WTC11 (cell line): Measurements from ENCODE around the gene VANGL1. TPM values are rescaled to one million over a fixed set of nuclear protein-coding genes. Genes with fewer than 3 reads are reported as not detected.

Experiments
- ATAC-seq: fragments of 200-7000 bp; cut with Tn5 transposase; 2 replicates; pipeline ENCODE4 v1.10.0; 2021; ENCODE audit warnings: mild to moderate bottlenecking, moderate library complexity
- CTCF ChIA-PET: fragments of 300-600 bp; sonication (Branson Sonifier 250); formaldehyde crosslinking; loops from one replicate; lab custom pipeline; 2021; ENCODE audit warnings: antibody characterized with exemption; lab: Charles Lee
- POLR2A ChIA-PET: fragments of 350-600 bp; sonication (Branson Sonifier 250); formaldehyde crosslinking; loops from one replicate; lab custom pipeline; 2021; ENCODE audit warnings: antibody characterized with exemption; lab: Charles Lee
- DNase-seq: peaks from one replicate; pipeline ENCODE4 v3.0.0; 2021; ENCODE audit warnings: low spot score
- H3K27ac Mint-ChIP-seq: 2 replicates; pipeline ENCODE4 v1.8.0; 2021; ENCODE audit warnings: mixed read lengths
- H3K27me3 Mint-ChIP-seq: 2 replicates; pipeline ENCODE4 v1.8.0; 2021; ENCODE audit warnings: low read depth, mild to moderate bottlenecking, moderate library complexity, mixed read lengths
- H3K36me3 Mint-ChIP-seq: 2 replicates; pipeline ENCODE4 v1.8.0; 2021; ENCODE audit warnings: mixed read lengths
- H3K4me1 Mint-ChIP-seq: 2 replicates; pipeline ENCODE4 v1.8.0; 2022; ENCODE audit warnings: mixed read lengths
- H3K4me3 Mint-ChIP-seq: 2 replicates; pipeline ENCODE4 v1.8.0; 2021; ENCODE audit warnings: mild to moderate bottlenecking, moderate library complexity, mixed read lengths
- H3K9me3 Mint-ChIP-seq: 2 replicates; pipeline ENCODE4 v1.8.0; 2021; ENCODE audit warnings: mixed read lengths
- ATF1 ChIP-seq: sonication (generic); formaldehyde crosslinking; IDR thresholded peaks from 2 replicates; pipeline ENCODE4 v1.8.1; 2023; ENCODE audit warnings: mild to moderate bottlenecking, moderate library complexity, missing genetic modification reagents
- CBFB ChIP-seq: sonication (generic); formaldehyde crosslinking; IDR thresholded peaks from 2 replicates; pipeline ENCODE4 v1.8.1; 2022; ENCODE audit warnings: mild to moderate bottlenecking, low read depth, missing genetic modification reagents
- ELF4 ChIP-seq: sonication (generic); formaldehyde crosslinking; IDR thresholded peaks from 2 replicates; pipeline ENCODE4 v1.8.1; 2022; ENCODE audit warnings: low read depth, mild to moderate bottlenecking, moderate library complexity, missing genetic modification reagents
- ETV6 ChIP-seq: sonication (generic); formaldehyde crosslinking; IDR thresholded peaks from 2 replicates; pipeline ENCODE4 v1.8.1; 2022; ENCODE audit warnings: mild to moderate bottlenecking, missing genetic modification reagents
- GRHL2 ChIP-seq: fragments of 250-450 bp; sonication (Bioruptor Pico); IDR thresholded peaks from 2 replicates; pipeline ENCODE4 v1.8.0; 2022; ENCODE audit warnings: mild to moderate bottlenecking, moderate library complexity; ENCODE audit not compliant: insufficient replicate concordance, severe bottlenecking
- IRF2 ChIP-seq: sonication (generic); formaldehyde crosslinking; IDR thresholded peaks from 2 replicates; pipeline ENCODE4 v1.8.0; 2022; ENCODE audit warnings: low read depth, missing genetic modification reagents, borderline replicate concordance
- JUN ChIP-seq: sonication (generic); formaldehyde crosslinking; IDR thresholded peaks from 2 replicates; pipeline ENCODE4 v1.8.0; 2023; ENCODE audit warnings: mild to moderate bottlenecking, missing genetic modification reagents
- MYBL2 ChIP-seq: sonication (generic); formaldehyde crosslinking; IDR thresholded peaks from 2 replicates; pipeline ENCODE4 v1.8.1; 2023; ENCODE audit warnings: mild to moderate bottlenecking, moderate library complexity, missing genetic modification reagents
- NFATC4 ChIP-seq: fragments of 250-450 bp; sonication (Bioruptor Pico); IDR thresholded peaks from 2 replicates; pipeline ENCODE4 v1.9.0; 2021; ENCODE audit warnings: mild to moderate bottlenecking
- NR2C2 ChIP-seq: sonication (generic); formaldehyde crosslinking; IDR thresholded peaks from 2 replicates; pipeline ENCODE4 v1.8.0; 2022; ENCODE audit warnings: mild to moderate bottlenecking, missing genetic modification reagents
- NR3C1 ChIP-seq: sonication (generic); formaldehyde crosslinking; conservative IDR thresholded peaks from 2 replicates; pipeline ENCODE4 v1.8.1; 2023; ENCODE audit warnings: low read depth, mild to moderate bottlenecking, missing genetic modification reagents
- PRRX2 ChIP-seq: fragments of 250-450 bp; sonication (Bioruptor Pico); IDR thresholded peaks from 2 replicates; pipeline ENCODE4 v1.8.0; 2021; ENCODE audit warnings: mild to moderate bottlenecking
- TP53 ChIP-seq: sonication (generic); formaldehyde crosslinking; IDR thresholded peaks from 2 replicates; pipeline ENCODE4 v1.8.1; 2023; ENCODE audit warnings: mild to moderate bottlenecking, missing genetic modification reagents
- ZNF121 ChIP-seq: sonication (generic); formaldehyde crosslinking; IDR thresholded peaks from 2 replicates; pipeline ENCODE4 v1.8.0; 2023; ENCODE audit warnings: missing genetic modification reagents
- ZNF671 ChIP-seq: fragments of 250-450 bp; sonication (Bioruptor Pico); IDR thresholded peaks from 2 replicates; pipeline ENCODE4 v1.8.0; 2021; ENCODE audit warnings: mild to moderate bottlenecking
- total RNA-seq: library from RNA; stranded (reverse); gene quantifications from 3 replicates; pipeline ENCODE4 v1.2.3, GENCODE V29; 2021
- TF ChIP-seq, protein P1 (sequence below): fragments of 250-450 bp; sonication (Bioruptor Pico); IDR thresholded peaks from 2 replicates; pipeline ENCODE4 v2.1.2; 2022; ENCODE audit warnings: mild to moderate bottlenecking, moderate library complexity
- TF ChIP-seq, protein P2 (sequence below): sonication (generic); formaldehyde crosslinking; IDR thresholded peaks from 2 replicates; pipeline ENCODE4 v1.8.1; 2023; ENCODE audit warnings: mild to moderate bottlenecking, missing genetic modification reagents, moderate library complexity
- TF ChIP-seq, protein P3 (sequence below): sonication (generic); formaldehyde crosslinking; IDR thresholded peaks from 2 replicates; pipeline ENCODE4 v1.8.0; 2022; ENCODE audit warnings: mild to moderate bottlenecking, missing genetic modification reagents
- TF ChIP-seq, protein P4 (sequence below): sonication (generic); formaldehyde crosslinking; IDR thresholded peaks from 2 replicates; pipeline ENCODE4 v1.8.0; 2023; ENCODE audit warnings: missing genetic modification reagents
- TF ChIP-seq, protein P5 (sequence below): sonication (generic); formaldehyde crosslinking; IDR thresholded peaks from 2 replicates; pipeline ENCODE4 v1.8.0; 2022; ENCODE audit warnings: mild to moderate bottlenecking, missing genetic modification reagents
- TF ChIP-seq, protein P6 (sequence below): sonication (generic); formaldehyde crosslinking; IDR thresholded peaks from 2 replicates; pipeline ENCODE4 v1.8.0; 2022; ENCODE audit warnings: missing genetic modification reagents

VANGL1 gene
- total RNA-seq, 1 experiment from 2014 or later: 15.8 TPM

DNA sequence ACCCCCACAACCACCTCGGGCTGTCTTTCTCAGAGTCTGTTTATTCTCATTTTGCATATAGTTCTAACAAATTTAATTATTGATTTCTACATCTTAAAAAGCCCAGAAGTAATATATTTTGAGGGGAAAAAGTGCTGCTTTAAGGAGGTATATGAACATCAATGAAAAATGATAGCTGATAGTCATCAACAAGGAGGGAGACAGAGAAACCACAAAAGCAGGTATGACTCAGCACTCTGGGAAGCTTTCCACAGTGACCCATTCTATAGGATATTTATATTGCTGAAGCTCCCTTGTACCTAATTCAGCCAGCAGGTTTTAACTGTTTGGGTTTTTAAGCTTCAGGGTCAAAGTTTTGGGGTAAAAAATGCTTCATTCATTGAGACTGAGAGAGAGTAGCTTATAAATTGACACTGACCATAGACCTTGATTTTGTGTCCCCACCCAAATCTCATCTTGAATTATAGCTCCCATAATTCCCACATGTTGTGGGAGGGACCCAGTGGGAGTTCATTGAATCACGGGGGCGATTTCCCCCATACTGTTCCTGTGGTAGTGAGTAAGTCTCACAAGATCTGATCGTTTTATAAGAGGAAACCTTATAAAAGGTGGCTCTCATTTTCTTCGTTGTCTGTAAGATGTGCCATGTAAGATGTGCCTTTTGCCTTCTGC lies 27.4 kb downstream of the VANGL1 start:
- POLR2A ChIA-PET: no interaction called here
- Mint-ChIP-seq H3K27ac (no peak overlapping the region), H3K27me3 (no peaks in the 10 kb centered on the region), H3K4me1 (0 out of 2 replicates have a peak, but pooled peaks cover 4% of the 10 kb centered on the region), H3K9me3 (peaks cover 6% of the 10 kb centered on the region; the same call in 1 of the 2 replicates), H3K4me3 (no peak overlapping the region), H3K36me3 (peaks cover 35% of the 10 kb centered on the region)
- ATAC-seq (no peak), DNase-seq (no peak)
- no peak for TF ChIP-seq GRHL2
- TF ChIP-seq, protein P1, sequence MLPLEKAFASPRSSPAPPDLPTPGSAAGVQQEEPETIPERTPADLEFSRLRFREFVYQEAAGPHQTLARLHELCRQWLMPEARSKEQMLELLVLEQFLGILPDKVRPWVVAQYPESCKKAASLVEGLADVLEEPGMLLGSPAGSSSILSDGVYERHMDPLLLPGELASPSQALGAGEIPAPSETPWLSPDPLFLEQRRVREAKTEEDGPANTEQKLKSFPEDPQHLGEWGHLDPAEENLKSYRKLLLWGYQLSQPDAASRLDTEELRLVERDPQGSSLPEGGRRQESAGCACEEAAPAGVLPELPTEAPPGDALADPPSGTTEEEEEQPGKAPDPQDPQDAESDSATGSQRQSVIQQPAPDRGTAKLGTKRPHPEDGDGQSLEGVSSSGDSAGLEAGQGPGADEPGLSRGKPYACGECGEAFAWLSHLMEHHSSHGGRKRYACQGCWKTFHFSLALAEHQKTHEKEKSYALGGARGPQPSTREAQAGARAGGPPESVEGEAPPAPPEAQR (CRISPR knock-in tag): no peak
- no peak for TF ChIP-seq ELF4 (CRISPR knock-in tag)
- TF ChIP-seq, protein P2, sequence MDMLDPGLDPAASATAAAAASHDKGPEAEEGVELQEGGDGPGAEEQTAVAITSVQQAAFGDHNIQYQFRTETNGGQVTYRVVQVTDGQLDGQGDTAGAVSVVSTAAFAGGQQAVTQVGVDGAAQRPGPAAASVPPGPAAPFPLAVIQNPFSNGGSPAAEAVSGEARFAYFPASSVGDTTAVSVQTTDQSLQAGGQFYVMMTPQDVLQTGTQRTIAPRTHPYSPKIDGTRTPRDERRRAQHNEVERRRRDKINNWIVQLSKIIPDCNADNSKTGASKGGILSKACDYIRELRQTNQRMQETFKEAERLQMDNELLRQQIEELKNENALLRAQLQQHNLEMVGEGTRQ (CRISPR knock-in tag): no peak
- TF ChIP-seq, protein P3, sequence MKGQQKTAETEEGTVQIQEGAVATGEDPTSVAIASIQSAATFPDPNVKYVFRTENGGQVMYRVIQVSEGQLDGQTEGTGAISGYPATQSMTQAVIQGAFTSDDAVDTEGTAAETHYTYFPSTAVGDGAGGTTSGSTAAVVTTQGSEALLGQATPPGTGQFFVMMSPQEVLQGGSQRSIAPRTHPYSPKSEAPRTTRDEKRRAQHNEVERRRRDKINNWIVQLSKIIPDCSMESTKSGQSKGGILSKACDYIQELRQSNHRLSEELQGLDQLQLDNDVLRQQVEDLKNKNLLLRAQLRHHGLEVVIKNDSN: no peak
- no peak for TF ChIP-seq TP53
- CTCF ChIA-PET: interaction anchor here (1.0 to 1.6 kb wide), 2 partner anchors 38 to 102 kb away, joined by 3 to 7 read pairs; no protein-coding TSS in a partner anchor

DNA sequence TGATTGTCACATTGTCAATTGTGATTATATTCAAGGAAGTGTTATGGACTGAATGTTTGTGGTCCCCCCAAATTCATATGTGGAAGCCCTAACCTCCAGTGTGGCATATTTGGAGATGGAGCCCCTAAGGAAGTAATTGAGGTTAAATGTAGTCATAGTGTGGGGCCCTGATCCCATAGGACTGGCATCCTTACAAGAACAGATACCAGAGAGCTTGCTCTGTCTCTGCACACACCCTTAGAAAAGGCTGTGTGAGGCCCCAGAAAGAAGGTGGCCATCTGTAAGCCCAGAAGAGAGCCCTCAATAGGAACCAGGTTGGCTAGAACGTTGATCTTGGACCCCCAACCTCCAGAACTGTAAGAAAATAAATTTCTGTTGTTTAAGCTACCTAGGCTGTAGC lies 28.1 kb downstream of the VANGL1 start:
- H3K36me3 Mint-ChIP-seq: peaks cover 29% of the 10 kb centered on the region
- no peak overlapping the region for H3K4me3 Mint-ChIP-seq
- CTCF ChIA-PET: no interaction called here
- ATAC-seq (no peak), DNase-seq (no peak)
- 0 out of 2 replicates have a peak, but pooled peaks cover 4% of the 10 kb centered on the region for H3K4me1 Mint-ChIP-seq
- TF ChIP-seq CBFB: no peak
- TF ChIP-seq NFATC4 (CRISPR knock-in tag): no peak
- TF ChIP-seq PRRX2 (CRISPR knock-in tag): no peak
- no peak for TF ChIP-seq JUN (CRISPR knock-in tag)
- TF ChIP-seq, protein P4, sequence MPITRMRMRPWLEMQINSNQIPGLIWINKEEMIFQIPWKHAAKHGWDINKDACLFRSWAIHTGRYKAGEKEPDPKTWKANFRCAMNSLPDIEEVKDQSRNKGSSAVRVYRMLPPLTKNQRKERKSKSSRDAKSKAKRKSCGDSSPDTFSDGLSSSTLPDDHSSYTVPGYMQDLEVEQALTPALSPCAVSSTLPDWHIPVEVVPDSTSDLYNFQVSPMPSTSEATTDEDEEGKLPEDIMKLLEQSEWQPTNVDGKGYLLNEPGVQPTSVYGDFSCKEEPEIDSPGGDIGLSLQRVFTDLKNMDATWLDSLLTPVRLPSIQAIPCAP: no peak
- no peak for TF ChIP-seq ZNF671 (CRISPR knock-in tag)
- TF ChIP-seq IRF2: no peak
- TF ChIP-seq NR2C2 (CRISPR knock-in tag): no peak
- TF ChIP-seq ATF1 (CRISPR knock-in tag): no peak
- no peak for TF ChIP-seq MYBL2 (CRISPR knock-in tag)
- TF ChIP-seq NR3C1: no peak
- TF ChIP-seq, protein P5, sequence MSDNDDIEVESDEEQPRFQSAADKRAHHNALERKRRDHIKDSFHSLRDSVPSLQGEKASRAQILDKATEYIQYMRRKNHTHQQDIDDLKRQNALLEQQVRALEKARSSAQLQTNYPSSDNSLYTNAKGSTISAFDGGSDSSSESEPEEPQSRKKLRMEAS (CRISPR knock-in tag): no peak
- TF ChIP-seq, all 79 proteins: peak for 0
- H3K27ac Mint-ChIP-seq: no peak overlapping the region
- H3K27me3 Mint-ChIP-seq: no peaks in the 10 kb centered on the region
- POLR2A ChIA-PET: interaction anchor here (0.6 kb wide), 1 partner anchor 24 kb away, joined by 3 read pairs; no protein-coding TSS in a partner anchor
- H3K9me3 Mint-ChIP-seq: peaks cover 6% of the 10 kb centered on the region; the same call in 1 of the 2 replicates

DNA sequence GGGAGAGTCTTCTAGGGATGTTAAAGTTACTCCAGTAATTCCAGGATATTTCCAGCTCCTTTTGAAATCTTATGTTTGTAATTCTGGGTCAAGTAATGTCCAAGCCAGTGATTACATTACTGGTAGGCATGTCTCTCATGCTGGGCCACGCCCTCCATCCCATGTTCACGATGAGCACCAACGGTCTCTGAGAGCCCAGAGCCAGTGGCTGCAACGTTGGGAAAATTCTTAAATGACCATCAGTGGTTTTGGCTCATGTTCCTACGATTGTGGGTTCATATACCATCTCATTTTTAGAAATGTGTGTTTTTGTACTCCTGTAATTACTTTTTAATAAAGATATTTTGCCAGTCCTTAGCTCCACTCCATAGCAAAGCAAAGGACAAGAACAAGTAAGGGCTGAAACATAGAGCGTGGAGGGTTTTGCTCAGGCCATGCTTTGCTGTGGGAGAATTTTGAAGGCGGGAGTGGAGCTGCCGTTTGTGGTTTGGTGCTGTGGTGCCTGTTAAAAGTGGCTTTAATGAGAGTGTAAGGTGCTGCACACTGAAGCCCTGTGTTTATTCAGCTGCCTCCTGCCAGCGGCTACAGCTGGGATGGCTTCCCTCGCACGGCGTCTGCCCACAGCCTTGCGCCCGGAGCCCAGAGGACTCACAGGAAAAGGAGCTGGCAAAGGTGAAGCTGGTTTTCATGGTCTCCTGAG lies 28.9 kb downstream of the VANGL1 start:
- no peak for DNase-seq
- no peak overlapping the region for H3K27ac Mint-ChIP-seq
- no peaks in the 10 kb centered on the region for H3K27me3 Mint-ChIP-seq
- 0 out of 2 replicates have a peak, but pooled peaks cover 4% of the 10 kb centered on the region for H3K4me1 Mint-ChIP-seq
- no peak overlapping the region for H3K4me3 Mint-ChIP-seq
- POLR2A ChIA-PET: interaction anchor here (0.6 kb wide), 1 partner anchor 25 kb away, joined by 3 read pairs; no protein-coding TSS in a partner anchor
- CTCF ChIA-PET: interaction anchor here (1.0 kb wide), 1 partner anchor 36 kb away, joined by 4 read pairs; no protein-coding TSS in a partner anchor
- H3K36me3 Mint-ChIP-seq: peaks cover 26% of the 10 kb centered on the region
- ATAC-seq: no peak
- peaks cover 6% of the 10 kb centered on the region; the same call in 1 of the 2 replicates for H3K9me3 Mint-ChIP-seq
- TF ChIP-seq ETV6 (CRISPR knock-in tag) (no peak), ZNF121 (CRISPR knock-in tag) (no peak)
- TF ChIP-seq, protein P3: no peak
- TF ChIP-seq, protein P6, sequence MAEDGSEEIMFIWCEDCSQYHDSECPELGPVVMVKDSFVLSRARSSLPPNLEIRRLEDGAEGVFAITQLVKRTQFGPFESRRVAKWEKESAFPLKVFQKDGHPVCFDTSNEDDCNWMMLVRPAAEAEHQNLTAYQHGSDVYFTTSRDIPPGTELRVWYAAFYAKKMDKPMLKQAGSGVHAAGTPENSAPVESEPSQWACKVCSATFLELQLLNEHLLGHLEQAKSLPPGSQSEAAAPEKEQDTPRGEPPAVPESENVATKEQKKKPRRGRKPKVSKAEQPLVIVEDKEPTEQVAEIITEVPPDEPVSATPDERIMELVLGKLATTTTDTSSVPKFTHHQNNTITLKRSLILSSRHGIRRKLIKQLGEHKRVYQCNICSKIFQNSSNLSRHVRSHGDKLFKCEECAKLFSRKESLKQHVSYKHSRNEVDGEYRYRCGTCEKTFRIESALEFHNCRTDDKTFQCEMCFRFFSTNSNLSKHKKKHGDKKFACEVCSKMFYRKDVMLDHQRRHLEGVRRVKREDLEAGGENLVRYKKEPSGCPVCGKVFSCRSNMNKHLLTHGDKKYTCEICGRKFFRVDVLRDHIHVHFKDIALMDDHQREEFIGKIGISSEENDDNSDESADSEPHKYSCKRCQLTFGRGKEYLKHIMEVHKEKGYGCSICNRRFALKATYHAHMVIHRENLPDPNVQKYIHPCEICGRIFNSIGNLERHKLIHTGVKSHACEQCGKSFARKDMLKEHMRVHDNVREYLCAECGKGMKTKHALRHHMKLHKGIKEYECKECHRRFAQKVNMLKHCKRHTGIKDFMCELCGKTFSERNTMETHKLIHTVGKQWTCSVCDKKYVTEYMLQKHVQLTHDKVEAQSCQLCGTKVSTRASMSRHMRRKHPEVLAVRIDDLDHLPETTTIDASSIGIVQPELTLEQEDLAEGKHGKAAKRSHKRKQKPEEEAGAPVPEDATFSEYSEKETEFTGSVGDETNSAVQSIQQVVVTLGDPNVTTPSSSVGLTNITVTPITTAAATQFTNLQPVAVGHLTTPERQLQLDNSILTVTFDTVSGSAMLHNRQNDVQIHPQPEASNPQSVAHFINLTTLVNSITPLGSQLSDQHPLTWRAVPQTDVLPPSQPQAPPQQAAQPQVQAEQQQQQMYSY (CRISPR knock-in tag): no peak
